GM19463 (cell line): ENCODE results near the gene RAMP3.

ENCODE experiments used
- ATAC-seq: cut with Tn5 transposase; IDR thresholded peaks from one replicate; pipeline ENCODE4 v1.9.1; 2021; ENCODE audit warnings: mild to moderate bottlenecking, moderate library complexity; ENCODE audit not compliant: unreplicated experiment

The RAMP3 gene

GRCh38 chr7:45178241-45179225, 20.9 kb downstream of the RAMP3 start:
- ATAC-seq, result no peak

DNA sequence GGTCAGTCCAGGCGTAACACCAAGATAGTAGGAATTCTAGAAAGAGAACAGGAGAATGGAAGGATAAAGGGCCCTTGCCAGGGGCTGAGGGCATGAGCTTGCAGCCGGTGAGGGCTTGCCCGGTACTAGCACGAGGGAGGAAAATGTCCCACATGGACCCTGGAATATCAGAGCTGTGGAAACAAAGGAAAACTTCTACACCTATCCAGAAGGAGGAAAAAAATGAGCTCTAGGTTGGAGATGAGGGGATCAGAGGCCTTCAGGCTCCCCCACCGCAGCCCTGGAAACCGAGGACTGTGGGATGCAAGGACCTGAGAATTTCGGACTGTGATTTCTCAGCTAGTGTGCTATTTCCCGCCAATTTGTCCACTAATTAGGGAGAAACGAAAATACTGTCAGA, 22.1 kb downstream of the RAMP3 start:
- ATAC-seq, result no peak

DNA sequence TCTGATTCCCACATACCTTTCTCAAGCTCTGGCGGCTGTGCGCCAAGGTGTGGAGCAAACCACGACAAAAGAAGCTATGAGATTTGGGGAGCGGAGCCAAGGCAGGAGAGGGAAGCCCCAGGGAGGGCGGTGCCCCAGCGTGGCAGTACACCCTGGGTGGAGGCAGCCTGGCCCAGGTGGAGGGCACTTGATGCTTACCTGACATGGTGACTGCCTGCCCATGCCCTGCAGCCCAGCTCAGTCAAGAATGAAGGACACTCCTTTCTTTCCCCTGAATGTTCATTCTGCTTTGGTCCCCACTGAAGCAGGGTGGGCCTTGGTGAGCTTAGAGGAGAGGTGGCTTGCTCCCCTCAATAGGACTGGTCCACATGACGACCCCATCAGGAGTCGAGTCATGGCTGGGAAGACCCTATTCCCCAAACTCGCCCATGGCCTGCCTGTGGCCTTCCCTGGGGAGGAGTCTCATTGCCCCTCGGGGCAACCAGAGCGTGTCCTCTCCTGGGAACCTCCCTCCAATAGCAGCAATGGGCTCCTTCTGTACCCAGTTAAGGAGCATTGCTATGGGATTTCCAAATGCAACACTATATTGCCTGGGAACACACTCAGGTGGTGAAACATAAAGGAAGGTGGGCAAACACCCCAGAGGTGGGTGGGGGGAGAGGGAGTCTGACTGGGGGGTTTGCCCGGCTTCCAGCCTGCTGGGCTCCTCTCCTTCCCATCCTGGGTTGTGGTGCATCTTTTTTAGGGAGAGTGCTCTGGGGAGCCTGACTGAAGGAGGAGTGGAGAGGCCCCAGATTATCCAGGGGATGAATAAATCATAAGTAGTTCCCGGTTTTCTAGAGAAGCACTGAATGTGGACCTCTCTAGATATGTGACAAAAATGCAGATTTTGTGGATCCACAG, 22.7 kb downstream of the RAMP3 start:
- ATAC-seq, result no peak

DNA sequence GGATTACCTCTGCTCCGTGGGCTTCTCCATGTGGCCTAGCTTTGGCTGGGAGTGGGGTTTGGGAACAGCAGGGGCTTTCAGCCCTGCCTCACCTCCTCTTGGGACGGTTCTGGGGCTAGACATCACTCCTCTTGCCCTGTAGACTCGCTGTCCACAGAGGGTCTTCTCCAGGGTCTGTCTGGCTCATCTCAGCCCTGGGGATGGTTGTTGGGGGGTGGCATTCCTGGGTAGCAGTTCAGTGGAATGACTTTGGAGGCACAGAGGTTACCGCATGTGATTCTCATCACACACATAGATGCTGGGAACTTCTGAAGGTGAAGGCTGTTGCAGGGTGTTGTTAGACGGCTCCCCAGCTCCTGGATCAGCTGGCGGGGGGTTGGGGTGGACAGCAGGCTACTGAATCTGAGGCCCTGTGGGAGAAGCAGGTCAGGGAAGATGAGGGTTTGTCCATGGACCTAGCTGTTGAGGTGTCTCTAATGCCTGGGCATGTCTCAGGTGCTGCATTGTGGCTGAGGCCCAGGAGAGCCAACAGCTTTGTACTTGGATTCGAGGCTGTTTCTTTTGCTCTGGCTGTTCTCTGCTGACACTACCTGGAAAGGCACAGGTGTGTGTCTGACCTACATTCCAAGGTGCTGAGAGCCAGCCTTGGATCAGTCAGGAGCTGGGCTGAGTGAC, 23.8 kb downstream of the RAMP3 start:
- no peak for ATAC-seq

GRCh38 chr7:45181991-45182855, 24.6 kb downstream of the RAMP3 start:
- no peak for ATAC-seq

DNA sequence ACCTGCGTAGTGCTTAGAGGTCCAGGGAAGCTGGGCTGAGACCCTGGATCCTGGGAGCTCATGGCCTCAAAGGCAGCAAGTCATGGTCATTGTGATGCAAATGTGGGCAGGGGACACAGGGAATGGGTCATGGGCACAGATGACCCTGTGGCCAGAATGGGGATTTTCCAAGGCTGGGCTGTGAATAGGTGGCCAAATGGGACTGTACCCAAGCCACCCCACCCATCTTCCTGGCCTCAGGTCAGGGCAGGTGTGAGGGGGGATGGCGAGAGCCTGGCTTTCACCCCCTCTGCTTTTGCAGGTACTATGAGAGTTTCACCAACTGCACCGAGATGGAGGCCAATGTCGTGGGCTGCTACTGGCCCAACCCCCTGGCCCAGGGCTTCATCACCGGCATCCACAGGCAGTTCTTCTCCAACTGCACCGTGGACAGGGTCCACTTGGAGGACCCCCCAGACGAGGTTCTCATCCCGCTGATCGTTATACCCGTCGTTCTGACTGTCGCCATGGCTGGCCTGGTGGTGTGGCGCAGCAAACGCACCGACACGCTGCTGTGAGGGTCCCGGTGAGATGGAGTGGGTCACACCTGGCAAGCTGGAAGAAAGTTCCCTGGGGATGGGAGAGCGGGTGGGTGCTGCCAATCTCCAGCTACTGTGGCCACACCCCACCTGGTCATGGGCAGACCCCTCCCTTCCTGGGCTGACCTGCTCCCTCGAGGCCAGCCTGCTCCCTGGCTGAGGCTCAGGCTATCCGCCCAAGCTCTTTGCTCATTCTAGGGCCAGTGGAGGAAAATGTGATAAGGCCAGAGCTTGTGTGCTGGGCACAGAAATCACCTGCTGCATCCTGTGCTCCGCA, 25.5 kb downstream of the RAMP3 start:
- no peak for ATAC-seq

DNA sequence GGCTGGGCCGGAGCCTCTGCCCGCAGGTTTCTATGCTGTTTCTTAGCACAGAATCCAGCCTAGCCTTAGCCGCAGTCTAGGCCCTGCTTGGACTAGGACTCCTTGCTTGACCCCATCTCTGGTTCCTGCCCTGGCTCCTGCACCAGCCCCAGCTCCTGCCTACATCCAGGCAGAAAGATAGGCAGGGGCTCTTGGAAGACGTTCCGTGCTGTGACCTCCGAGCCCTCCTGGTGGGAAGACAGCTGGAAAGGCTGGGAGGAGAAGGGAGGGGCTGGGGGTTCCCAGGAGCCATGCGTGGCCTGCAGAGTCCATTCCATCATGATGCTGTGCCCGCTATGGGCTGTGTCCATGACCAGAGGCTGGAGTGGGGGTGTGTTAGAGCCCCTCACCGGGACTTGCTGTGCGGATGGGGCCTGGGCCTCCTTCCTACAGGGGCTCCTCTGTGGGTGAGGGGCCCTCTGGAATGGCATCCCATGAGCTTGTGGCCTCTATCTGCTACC, 26.2 kb downstream of the RAMP3 start:
- no peak for ATAC-seq

- no peak for ATAC-seq
Measured at GRCh38 chr7:45184326-45185027, 26.9 kb downstream of the RAMP3 start.

- ATAC-seq, result no peak
Measured at GRCh38 chr7:45185028-45185863, 27.7 kb downstream of the RAMP3 start.

- ATAC-seq, result no peak
Measured at GRCh38 chr7:45185864-45186250, 28.3 kb downstream of the RAMP3 start.

GRCh38 chr7:45186261-45186813, 28.7 kb downstream of the RAMP3 start:
- no peak for ATAC-seq

GRCh38 chr7:45187089-45187945, 29.7 kb downstream of the RAMP3 start:
- no peak for ATAC-seq

DNA sequence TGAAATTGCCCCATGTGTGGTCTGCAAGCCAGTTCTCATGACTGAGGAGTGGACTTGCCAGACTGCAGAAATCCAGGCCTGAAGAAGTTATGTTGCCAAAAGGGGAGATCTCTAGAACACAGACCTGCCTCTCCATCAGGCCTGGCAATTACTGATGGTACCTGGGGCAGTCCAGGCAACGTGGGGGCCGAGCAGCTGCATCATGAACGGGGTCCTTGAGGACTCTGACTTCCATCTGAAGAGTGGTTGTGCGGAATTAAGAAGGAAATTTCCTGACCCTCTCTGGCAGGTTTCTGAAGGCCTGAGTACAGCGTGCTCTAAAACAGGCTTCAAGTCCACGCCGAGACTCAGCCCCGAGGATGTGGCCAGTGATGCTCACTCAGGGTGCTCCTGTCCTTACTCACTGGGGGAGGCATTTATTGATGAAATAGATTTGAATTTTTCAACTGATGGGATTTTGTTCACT, 30.4 kb downstream of the RAMP3 start:
- ATAC-seq, result no peak

- ATAC-seq, result no peak
Measured at GRCh38 chr7:45188736-45189135, 31.1 kb downstream of the RAMP3 start.

DNA sequence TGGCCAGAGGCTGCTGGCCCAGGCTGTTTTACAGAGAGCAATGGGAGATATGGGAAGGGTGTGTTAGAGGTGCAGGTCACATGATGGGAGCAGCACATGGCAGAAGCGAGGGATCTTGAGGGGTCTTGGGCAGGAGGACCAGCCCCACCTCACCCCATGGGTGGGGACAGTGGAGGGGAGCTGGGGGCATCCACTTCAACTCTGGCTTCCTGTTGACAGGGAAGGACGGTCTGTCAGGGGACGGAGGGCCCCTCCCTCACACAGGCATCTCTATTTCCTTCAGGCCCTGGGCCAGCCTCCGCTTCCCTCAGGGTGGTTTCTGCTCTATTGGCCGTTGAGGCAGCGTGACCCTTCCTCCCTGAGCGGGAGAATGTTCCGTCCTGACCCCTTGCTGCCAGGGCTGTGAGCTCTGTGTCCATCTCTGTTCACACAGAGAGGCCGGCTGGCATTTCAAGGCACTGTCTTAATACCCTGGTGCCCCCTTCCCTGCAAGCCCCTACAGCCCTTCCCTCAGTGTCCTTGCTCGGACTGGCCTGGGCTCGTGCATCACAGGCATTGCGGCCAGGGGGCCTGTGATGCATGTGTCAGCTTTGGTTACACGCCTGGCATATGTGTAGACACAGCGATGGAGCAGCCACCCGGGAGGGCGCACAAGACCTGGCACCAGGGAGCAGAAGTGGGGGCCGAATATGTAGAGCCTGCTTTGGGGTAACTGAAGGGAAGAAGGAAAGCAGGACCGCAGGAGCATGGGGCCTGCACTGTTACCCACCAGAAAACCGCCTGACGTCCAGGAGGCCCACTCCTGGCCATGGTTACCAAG, 31.8 kb downstream of the RAMP3 start:
- ATAC-seq, result no peak
